Loucy (cell line): ENCODE measurements around the gene SAMD4B.

Source experiments
- CTCF ChIP-seq: fragments of 200-600 bp; sonication (generic); conservative IDR thresholded peaks from 2 replicates; pipeline ENCODE4 v1.5.1; 2014; ENCODE audit warnings: mild to moderate bottlenecking, antibody characterized with exemption, low read length
- EZH2phosphoT487 ChIP-seq: fragments of 200-600 bp; IDR thresholded peaks from 2 replicates; pipeline ENCODE4 v1.6.1; 2018; ENCODE audit warnings: antibody characterized with exemption, mild to moderate bottlenecking, moderate library complexity, borderline replicate concordance

- no peak for TF ChIP-seq CTCF
- TF ChIP-seq EZH2phosphoT487, result no peak
Observed at GRCh38 chr19:39321117-39321831, 20.9 kb upstream of the SAMD4B start.
